Measurements from ENCODE around the gene ZNF207. TPM values are rescaled to one million over a fixed set of nuclear protein-coding genes. Genes with fewer than 3 reads are reported as not detected.
A peak's percentile ranks its signal among the peaks of the same experiment; 100 is the strongest.

The ZNF207 gene
- total and polyA plus RNA-seq, 2 experiments from 2014 or later = 171 to 240 TPM

DNA sequence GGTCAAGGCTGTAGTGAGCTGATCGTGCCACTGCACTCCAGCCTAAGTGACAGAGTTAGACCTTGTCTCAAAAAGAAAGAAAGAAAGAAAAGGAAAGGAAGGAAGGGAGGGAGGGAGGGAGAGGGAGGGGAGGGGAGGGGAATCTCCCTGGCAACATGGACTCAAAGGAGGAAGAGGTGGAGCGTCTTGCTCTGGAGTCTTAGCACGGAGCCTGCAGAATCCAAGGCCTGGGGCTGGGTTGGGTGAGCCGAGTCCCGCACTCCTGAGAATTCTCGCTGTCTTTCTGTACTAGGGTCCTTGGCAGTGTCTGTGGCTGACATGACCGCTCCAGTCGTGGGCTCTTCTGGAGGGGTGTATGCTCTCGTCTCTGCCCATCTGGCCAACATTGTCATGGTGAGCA lies 44.9 kb upstream of the ZNF207 start:
- Histone ChIP-seq H3K4me2 (peak overlapping the region; percentile 24; the same call in 1 of the 2 replicates), H3K79me2 (replicated peaks; ENCODE audit: insufficient read depth) (no peaks in the 10 kb centered on the region), H3K27ac (ENCODE audit: low read depth) (no peak overlapping the region), H4K20me1 (replicated peaks; ENCODE audit: insufficient read depth) (no peaks in the 10 kb centered on the region), H3K4me3 (no peak overlapping the region), H3F3A (replicated peaks; ENCODE audit: low read depth) (peaks cover 7% of the 10 kb centered on the region; the same call in 1 of the 2 replicates), H3K4me1 (ENCODE audit: insufficient read depth) (peaks cover 56% of the 10 kb centered on the region), H3K27me3 (ENCODE audit: insufficient read depth) (no peaks in the 10 kb centered on the region), H3K36me3 (ENCODE audit: insufficient read depth) (no peaks in the 10 kb centered on the region), H2AFZ (no peak overlapping the region), H3K9me2 (ENCODE audit: insufficient read depth) (no peaks in the 10 kb centered on the region)
- Mint-ChIP-seq H3K27me3 (ENCODE audit: insufficient read depth, low read depth, poor library complexity) (peaks cover 16% of the 10 kb centered on the region), H3K4me3 (no peak overlapping the region), H3K4me1 (peaks cover 49% of the 10 kb centered on the region), H3K27ac (no peak overlapping the region), H3K36me3 (ENCODE audit: low read depth) (peaks cover 3% of the 10 kb centered on the region; the same call in 1 of the 3 replicates), H3K9me3 (no peaks in the 10 kb centered on the region)
- TF ChIP-seq ZNF114 (CRISPR knock-in tag; IDR thresholded peaks at IDR 0.05) (no peak), ZNF331 (CRISPR knock-in tag; IDR thresholded peaks at IDR 0.05; ENCODE audit: low read depth) (no peak), STAT1 (IDR thresholded peaks at IDR 0.05; ENCODE audit: unreplicated experiment) (no peak), EZH2 (IDR thresholded peaks at IDR 0.05; ENCODE audit: low read depth, unreplicated experiment) (no peak), CREB1 (CRISPR knock-in tag; IDR thresholded peaks at IDR 0.05; ENCODE audit: low read depth) (no peak), NANOG (IDR thresholded peaks at IDR 0.05; ENCODE audit: borderline replicate concordance) (no peak), EZH2phosphoT487 (IDR thresholded peaks at IDR 0.05; ENCODE audit: unreplicated experiment) (no peak), POLR2AphosphoS5 (IDR thresholded peaks at IDR 0.05; ENCODE audit: low read depth) (no peak), JUNB (IDR thresholded peaks at IDR 0.05; ENCODE audit: unreplicated experiment) (no peak)
- TF ChIP-seq, protein P1, sequence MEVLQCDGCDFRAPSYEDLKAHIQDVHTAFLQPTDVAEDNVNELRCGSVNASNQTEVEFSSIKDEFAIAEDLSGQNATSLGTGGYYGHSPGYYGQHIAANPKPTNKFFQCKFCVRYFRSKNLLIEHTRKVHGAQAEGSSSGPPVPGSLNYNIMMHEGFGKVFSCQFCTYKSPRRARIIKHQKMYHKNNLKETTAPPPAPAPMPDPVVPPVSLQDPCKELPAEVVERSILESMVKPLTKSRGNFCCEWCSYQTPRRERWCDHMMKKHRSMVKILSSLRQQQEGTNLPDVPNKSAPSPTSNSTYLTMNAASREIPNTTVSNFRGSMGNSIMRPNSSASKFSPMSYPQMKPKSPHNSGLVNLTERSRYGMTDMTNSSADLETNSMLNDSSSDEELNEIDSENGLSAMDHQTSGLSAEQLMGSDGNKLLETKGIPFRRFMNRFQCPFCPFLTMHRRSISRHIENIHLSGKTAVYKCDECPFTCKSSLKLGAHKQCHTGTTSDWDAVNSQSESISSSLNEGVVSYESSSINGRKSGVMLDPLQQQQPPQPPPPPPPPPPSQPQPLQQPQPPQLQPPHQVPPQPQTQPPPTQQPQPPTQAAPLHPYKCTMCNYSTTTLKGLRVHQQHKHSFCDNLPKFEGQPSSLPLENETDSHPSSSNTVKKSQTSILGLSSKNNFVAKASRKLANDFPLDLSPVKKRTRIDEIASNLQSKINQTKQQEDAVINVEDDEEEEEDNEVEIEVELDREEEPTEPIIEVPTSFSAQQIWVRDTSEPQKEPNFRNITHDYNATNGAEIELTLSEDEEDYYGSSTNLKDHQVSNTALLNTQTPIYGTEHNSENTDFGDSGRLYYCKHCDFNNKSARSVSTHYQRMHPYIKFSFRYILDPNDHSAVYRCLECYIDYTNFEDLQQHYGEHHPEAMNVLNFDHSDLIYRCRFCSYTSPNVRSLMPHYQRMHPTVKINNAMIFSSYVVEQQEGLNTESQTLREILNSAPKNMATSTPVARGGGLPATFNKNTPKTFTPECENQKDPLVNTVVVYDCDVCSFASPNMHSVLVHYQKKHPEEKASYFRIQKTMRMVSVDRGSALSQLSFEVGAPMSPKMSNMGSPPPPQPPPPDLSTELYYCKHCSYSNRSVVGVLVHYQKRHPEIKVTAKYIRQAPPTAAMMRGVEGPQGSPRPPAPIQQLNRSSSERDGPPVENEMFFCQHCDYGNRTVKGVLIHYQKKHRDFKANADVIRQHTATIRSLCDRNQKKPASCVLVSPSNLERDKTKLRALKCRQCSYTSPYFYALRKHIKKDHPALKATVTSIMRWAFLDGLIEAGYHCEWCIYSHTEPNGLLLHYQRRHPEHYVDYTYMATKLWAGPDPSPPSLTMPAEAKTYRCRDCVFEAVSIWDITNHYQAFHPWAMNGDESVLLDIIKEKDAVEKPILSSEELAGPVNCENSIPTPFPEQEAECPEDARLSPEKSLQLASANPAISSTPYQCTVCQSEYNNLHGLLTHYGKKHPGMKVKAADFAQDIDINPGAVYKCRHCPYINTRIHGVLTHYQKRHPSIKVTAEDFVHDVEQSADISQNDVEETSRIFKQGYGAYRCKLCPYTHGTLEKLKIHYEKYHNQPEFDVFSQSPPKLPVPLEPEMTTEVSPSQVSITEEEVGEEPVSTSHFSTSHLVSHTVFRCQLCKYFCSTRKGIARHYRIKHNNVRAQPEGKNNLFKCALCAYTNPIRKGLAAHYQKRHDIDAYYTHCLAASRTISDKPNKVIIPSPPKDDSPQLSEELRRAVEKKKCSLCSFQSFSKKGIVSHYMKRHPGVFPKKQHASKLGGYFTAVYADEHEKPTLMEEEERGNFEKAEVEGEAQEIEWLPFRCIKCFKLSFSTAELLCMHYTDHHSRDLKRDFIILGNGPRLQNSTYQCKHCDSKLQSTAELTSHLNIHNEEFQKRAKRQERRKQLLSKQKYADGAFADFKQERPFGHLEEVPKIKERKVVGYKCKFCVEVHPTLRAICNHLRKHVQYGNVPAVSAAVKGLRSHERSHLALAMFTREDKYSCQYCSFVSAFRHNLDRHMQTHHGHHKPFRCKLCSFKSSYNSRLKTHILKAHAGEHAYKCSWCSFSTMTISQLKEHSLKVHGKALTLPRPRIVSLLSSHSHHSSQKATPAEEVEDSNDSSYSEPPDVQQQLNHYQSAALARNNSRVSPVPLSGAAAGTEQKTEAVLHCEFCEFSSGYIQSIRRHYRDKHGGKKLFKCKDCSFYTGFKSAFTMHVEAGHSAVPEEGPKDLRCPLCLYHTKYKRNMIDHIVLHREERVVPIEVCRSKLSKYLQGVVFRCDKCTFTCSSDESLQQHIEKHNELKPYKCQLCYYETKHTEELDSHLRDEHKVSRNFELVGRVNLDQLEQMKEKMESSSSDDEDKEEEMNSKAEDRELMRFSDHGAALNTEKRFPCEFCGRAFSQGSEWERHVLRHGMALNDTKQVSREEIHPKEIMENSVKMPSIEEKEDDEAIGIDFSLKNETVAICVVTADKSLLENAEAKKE (CRISPR knock-in tag; IDR thresholded peaks at IDR 0.05) = no peak
- TF ChIP-seq, protein P2, sequence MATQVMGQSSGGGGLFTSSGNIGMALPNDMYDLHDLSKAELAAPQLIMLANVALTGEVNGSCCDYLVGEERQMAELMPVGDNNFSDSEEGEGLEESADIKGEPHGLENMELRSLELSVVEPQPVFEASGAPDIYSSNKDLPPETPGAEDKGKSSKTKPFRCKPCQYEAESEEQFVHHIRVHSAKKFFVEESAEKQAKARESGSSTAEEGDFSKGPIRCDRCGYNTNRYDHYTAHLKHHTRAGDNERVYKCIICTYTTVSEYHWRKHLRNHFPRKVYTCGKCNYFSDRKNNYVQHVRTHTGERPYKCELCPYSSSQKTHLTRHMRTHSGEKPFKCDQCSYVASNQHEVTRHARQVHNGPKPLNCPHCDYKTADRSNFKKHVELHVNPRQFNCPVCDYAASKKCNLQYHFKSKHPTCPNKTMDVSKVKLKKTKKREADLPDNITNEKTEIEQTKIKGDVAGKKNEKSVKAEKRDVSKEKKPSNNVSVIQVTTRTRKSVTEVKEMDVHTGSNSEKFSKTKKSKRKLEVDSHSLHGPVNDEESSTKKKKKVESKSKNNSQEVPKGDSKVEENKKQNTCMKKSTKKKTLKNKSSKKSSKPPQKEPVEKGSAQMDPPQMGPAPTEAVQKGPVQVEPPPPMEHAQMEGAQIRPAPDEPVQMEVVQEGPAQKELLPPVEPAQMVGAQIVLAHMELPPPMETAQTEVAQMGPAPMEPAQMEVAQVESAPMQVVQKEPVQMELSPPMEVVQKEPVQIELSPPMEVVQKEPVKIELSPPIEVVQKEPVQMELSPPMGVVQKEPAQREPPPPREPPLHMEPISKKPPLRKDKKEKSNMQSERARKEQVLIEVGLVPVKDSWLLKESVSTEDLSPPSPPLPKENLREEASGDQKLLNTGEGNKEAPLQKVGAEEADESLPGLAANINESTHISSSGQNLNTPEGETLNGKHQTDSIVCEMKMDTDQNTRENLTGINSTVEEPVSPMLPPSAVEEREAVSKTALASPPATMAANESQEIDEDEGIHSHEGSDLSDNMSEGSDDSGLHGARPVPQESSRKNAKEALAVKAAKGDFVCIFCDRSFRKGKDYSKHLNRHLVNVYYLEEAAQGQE (IDR thresholded peaks at IDR 0.05; ENCODE audit: unreplicated experiment) = no peak
- TF ChIP-seq, protein P3, sequence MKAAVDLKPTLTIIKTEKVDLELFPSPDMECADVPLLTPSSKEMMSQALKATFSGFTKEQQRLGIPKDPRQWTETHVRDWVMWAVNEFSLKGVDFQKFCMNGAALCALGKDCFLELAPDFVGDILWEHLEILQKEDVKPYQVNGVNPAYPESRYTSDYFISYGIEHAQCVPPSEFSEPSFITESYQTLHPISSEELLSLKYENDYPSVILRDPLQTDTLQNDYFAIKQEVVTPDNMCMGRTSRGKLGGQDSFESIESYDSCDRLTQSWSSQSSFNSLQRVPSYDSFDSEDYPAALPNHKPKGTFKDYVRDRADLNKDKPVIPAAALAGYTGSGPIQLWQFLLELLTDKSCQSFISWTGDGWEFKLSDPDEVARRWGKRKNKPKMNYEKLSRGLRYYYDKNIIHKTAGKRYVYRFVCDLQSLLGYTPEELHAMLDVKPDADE (IDR thresholded peaks at IDR 0.05) = no peak
- TF ChIP-seq, protein P4, sequence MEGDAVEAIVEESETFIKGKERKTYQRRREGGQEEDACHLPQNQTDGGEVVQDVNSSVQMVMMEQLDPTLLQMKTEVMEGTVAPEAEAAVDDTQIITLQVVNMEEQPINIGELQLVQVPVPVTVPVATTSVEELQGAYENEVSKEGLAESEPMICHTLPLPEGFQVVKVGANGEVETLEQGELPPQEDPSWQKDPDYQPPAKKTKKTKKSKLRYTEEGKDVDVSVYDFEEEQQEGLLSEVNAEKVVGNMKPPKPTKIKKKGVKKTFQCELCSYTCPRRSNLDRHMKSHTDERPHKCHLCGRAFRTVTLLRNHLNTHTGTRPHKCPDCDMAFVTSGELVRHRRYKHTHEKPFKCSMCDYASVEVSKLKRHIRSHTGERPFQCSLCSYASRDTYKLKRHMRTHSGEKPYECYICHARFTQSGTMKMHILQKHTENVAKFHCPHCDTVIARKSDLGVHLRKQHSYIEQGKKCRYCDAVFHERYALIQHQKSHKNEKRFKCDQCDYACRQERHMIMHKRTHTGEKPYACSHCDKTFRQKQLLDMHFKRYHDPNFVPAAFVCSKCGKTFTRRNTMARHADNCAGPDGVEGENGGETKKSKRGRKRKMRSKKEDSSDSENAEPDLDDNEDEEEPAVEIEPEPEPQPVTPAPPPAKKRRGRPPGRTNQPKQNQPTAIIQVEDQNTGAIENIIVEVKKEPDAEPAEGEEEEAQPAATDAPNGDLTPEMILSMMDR (conservative IDR thresholded peaks at IDR 0.05; ENCODE audit: low read depth in 2 of 2) = no peak
- DNase-seq (ENCODE audit: low spot score) (peak; percentile 48), ATAC-seq (no peak)

Measured in GM23338 (cell line).